SK-MEL-5 (cell line): ENCODE measurements around the gene KIAA1143. TPM values are rescaled to one million over a fixed set of nuclear protein-coding genes. Genes with fewer than 3 reads are reported as not detected.
A peak's percentile ranks its signal among the peaks of the same experiment; 100 is the strongest.

ENCODE experiments used
- DNase-seq: peaks from one replicate; pipeline ENCODE4 v3.0.0-alpha.2; 2016; ENCODE audit warnings: low read depth, low spot score
- in situ Hi-C: cut with HindIII; loops from 2 replicates; pipeline ENCODE4 v1.10.0; 2016; ENCODE audit warnings: low sequenced_read_pairs, high pct_unique_total_duplicates, low pct_unique_long_range_greater_than_20kb
- polyA plus RNA-seq, 2 experiments: library from polyadenylated mRNA; depleted of rRNA; stranded (reverse); fragments of >200 nt; gene quantifications; 2 replicates each; pipeline ENCODE4 v1.2.3, GENCODE V29; 2015
- total RNA-seq: library from RNA; depleted of rRNA; stranded (reverse); fragments of >200 nt; shearing (Covaris generic); gene quantifications from 2 replicates; pipeline ENCODE4 v1.2.3, GENCODE V29; 2014; rRNA removed

KIAA1143 gene
- 20.2 and 21.1 TPM in 2 replicates for total RNA-seq
- 9.8 and 11.7 TPM in 2 replicates for polyA plus RNA-seq (2015; cell fraction: cytosol; rRNA removed)
- polyA plus RNA-seq (2015; cell fraction: nucleus; rRNA removed), result 6.6 and 8.7 TPM in 2 replicates

- DNase-seq, result peak; percentile 96
- in situ Hi-C loops, result no loop called here
These were observed at the start of gene KIAA1143, which contains the start of gene KIF15 for GRCh38 chr3:44761424-44762169. KIAA1143 (minus strand) TSS chr3:44761619; CDS start chr3:44761602, 17 bp downstream. KIF15 (plus strand) TSS chr3:44761794; CDS start chr3:44761866, 72 bp downstream.

GRCh38 chr3:44805960-44806359 lies 44.5 kb upstream of the KIAA1143 start:
- in situ Hi-C loops, result no loop called here
- DNase-seq, result no peak

GRCh38 chr3:44803298-44803697 lies 41.9 kb upstream of the KIAA1143 start:
- in situ Hi-C loops, result no loop called here
- no peak for DNase-seq

- in situ Hi-C loops, result no loop called here
These were observed 40.6 kb upstream of the KIAA1143 start for GRCh38 chr3:44802011-44802410.

GRCh38 chr3:44795197-44795596 lies 33.8 kb upstream of the KIAA1143 start:
- in situ Hi-C loops, result no loop called here
- no peak for DNase-seq

More at GRCh38 chr3:44802011-44802410, 40.6 kb upstream of the KIAA1143 start:
- no peak for DNase-seq

- in situ Hi-C loops, result no loop called here
These were observed 21.5 kb upstream of the KIAA1143 start for GRCh38 chr3:44782891-44783290.

GRCh38 chr3:44772099-44772442 lies 10.7 kb upstream of the KIAA1143 start:
- DNase-seq, result no peak
- in situ Hi-C loops, result no loop called here

More at GRCh38 chr3:44782891-44783290, 21.5 kb upstream of the KIAA1143 start:
- DNase-seq, result no peak

GRCh38 chr3:44771424-44772098 lies 10.1 kb upstream of the KIAA1143 start:
- DNase-seq, result no peak
- in situ Hi-C loops, result no loop called here

- in situ Hi-C loops, result no loop called here
- DNase-seq, result no peak
These were observed 2.8 kb upstream of the KIAA1143 start for GRCh38 chr3:44764248-44764647.

GRCh38 chr3:44762690-44763089 lies 1.3 kb upstream of the KIAA1143 start:
- in situ Hi-C loops, result no loop called here
- DNase-seq, result no peak

GRCh38 chr3:44762170-44762677 lies 805 bp upstream of the KIAA1143 start:
- in situ Hi-C loops, result no loop called here
- no peak for DNase-seq

- DNase-seq, result no peak
- in situ Hi-C loops, result no loop called here
These were observed 357 bp downstream of the KIAA1143 start for GRCh38 chr3:44761101-44761423.

GRCh38 chr3:44734646-44735168 lies 26.7 kb downstream of the KIAA1143 start:
- no peak for DNase-seq
- in situ Hi-C loops, result no loop called here

GRCh38 chr3:44729384-44729910 lies 32.0 kb downstream of the KIAA1143 start, which contains the start of gene ZNF501:
ZNF501 (plus strand) TSS chr3:44729635; CDS start chr3:44734422, 4,787 bp downstream.
- in situ Hi-C loops, result no loop called here
- peak; percentile 73 for DNase-seq

GRCh38 chr3:44722103-44722401 lies 39.4 kb downstream of the KIAA1143 start:
- no peak for DNase-seq
- in situ Hi-C loops, result no loop called here

- in situ Hi-C loops, result no loop called here
- DNase-seq, result no peak
These were observed 40.0 kb downstream of the KIAA1143 start for GRCh38 chr3:44721231-44722102.

GRCh38 chr3:44712455-44713075 lies 48.9 kb downstream of the KIAA1143 start, which contains the start of gene ZNF502:
ZNF502 (plus strand) TSS chr3:44712660; CDS start chr3:44720262, 7,602 bp downstream.
- in situ Hi-C loops, result no loop called here
- DNase-seq, result peak; percentile 69
